Measurements from ENCODE around the gene AGBL5. TPM values are rescaled to one million over a fixed set of nuclear protein-coding genes. Genes with fewer than 3 reads are reported as not detected.

Gene AGBL5
- total and polyA plus RNA-seq, 9 of the 15 experiments (the other 6 are each of a cell fraction or from before 2014, with no cell fraction given), result 3.3 to 52.7 (median 26.2) TPM

GRCh38 chr2:27071277-27071989 lies 20.0 kb downstream of the AGBL5 start, which contains the start of gene OST4 (continued):
- no peak for TF ChIP-seq SAFB2 (IDR thresholded peaks at IDR 0.05; ENCODE audit: borderline replicate concordance, low read depth, low read length, severe bottlenecking)
- no peak for TF ChIP-seq DMBX1 (CRISPR knock-in tag; IDR thresholded peaks at IDR 0.05; ENCODE audit: borderline replicate concordance)
- peak; percentile 92 for TF ChIP-seq CREB3L1 (IDR thresholded peaks at IDR 0.05; ENCODE audit: borderline replicate concordance, low read depth)
- TF ChIP-seq ZNF324 (CRISPR knock-in tag; IDR thresholded peaks at IDR 0.05), result no peak
- TF ChIP-seq RNF219 (CRISPR knock-in tag; IDR thresholded peaks at IDR 0.05), result no peak
- no peak for TF ChIP-seq TCF3 (CRISPR knock-in tag; IDR thresholded peaks at IDR 0.05)
- no peak for TF ChIP-seq GATA2 (CRISPR knock-in tag; IDR thresholded peaks at IDR 0.05)
- peak; percentile 59; the same call in 1 of the 2 replicates for TF ChIP-seq ZBTB7A (IDR thresholded peaks at IDR 0.05; ENCODE audit: borderline replicate concordance, control insufficient read depth, low read depth, low read length)
- no peak for TF ChIP-seq MCM5 (IDR thresholded peaks at IDR 0.05; ENCODE audit: low read depth)
- no peak for TF ChIP-seq HEY1 (CRISPR knock-in tag; IDR thresholded peaks at IDR 0.05; ENCODE audit: borderline replicate concordance)
- no peak for TF ChIP-seq ZBTB17 (CRISPR knock-in tag; IDR thresholded peaks at IDR 0.05)
- TF ChIP-seq EHMT2 (IDR thresholded peaks at IDR 0.05), result no peak
- TF ChIP-seq MAX (CRISPR knock-in tag; IDR thresholded peaks at IDR 0.05), result peak; percentile 20; the same call in 1 of the 2 replicates
- peak; percentile 77 for TF ChIP-seq CREB1 (IDR thresholded peaks at IDR 0.05)
- peak; percentile 71 for TF ChIP-seq CREB1 (CRISPR knock-in tag; IDR thresholded peaks at IDR 0.05)
- no peak for TF ChIP-seq ZNF347 (CRISPR knock-in tag; IDR thresholded peaks at IDR 0.05; ENCODE audit: low read depth)
- TF ChIP-seq ZNF655 (CRISPR knock-in tag; IDR thresholded peaks at IDR 0.05), result no peak
